OCI-LY1 (cell line): ENCODE results near the gene PDE5A.

Experiments used
- EZH2 ChIP-seq: fragments of 200-600 bp; sonication (generic), shearing (Covaris generic); IDR thresholded peaks from 2 replicates; pipeline ENCODE4 v1.8.0; 2017; ENCODE audit warnings: borderline replicate concordance, mixed run types, mild to moderate bottlenecking, antibody characterized with exemption, low read length, moderate library complexity, mixed read lengths
- TF ChIP-seq, protein P1 (sequence below): fragments of 200-600 bp; sonication (generic), shearing (Covaris generic); IDR thresholded peaks from 2 replicates; pipeline ENCODE4 v1.5.1; 2017; ENCODE audit warnings: mild to moderate bottlenecking, antibody characterized with exemption, low read length, moderate library complexity, mixed read lengths

DNA sequence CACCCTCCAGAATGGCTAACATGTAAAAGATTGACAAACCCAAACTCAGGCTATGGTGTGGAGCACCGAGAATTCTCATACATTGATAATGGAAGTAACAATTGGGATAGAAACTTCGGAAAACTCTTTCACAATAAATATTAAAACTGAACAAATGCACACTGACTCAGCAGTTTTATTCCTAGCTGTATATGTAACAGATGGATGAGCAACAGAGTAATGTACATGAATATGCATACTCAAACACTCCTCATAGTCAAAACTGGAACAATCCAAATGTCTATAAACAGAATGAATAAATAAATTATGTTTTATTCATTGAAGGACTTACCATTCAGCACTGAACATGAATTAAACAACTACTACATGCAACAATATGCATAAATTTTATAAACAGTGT, 37.1 kb upstream of the PDE5A start:
- TF ChIP-seq, protein P1, sequence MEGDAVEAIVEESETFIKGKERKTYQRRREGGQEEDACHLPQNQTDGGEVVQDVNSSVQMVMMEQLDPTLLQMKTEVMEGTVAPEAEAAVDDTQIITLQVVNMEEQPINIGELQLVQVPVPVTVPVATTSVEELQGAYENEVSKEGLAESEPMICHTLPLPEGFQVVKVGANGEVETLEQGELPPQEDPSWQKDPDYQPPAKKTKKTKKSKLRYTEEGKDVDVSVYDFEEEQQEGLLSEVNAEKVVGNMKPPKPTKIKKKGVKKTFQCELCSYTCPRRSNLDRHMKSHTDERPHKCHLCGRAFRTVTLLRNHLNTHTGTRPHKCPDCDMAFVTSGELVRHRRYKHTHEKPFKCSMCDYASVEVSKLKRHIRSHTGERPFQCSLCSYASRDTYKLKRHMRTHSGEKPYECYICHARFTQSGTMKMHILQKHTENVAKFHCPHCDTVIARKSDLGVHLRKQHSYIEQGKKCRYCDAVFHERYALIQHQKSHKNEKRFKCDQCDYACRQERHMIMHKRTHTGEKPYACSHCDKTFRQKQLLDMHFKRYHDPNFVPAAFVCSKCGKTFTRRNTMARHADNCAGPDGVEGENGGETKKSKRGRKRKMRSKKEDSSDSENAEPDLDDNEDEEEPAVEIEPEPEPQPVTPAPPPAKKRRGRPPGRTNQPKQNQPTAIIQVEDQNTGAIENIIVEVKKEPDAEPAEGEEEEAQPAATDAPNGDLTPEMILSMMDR, result no peak
- TF ChIP-seq EZH2, result no peak
